Peyer's patch (tissue), 4 donors: Measurements from ENCODE around the gene TMA7. TPM values are rescaled to one million over a fixed set of nuclear protein-coding genes. Genes with fewer than 3 reads are reported as not detected.

Experiments used
- DNase-seq, 3 donors: peaks; one replicate each; pipeline ENCODE4 v3.0.0-alpha.2; 2017 to 2019
- H3K27ac ChIP-seq, 4 donors: fragments of 200-600 bp; sonication (generic); one replicate each; pipeline ENCODE4 v1.5.1; 2016 to 2019
- H3K27me3 ChIP-seq, 2 donors: fragments of 200-600 bp; sonication (generic); one replicate each; pipeline ENCODE4 v1.5.1; 2019
- H3K36me3 ChIP-seq, 3 donors: fragments of 200-600 bp; sonication (generic); one replicate each; pipeline ENCODE4 v1.5.1; 2016 to 2019
- H3K4me1 ChIP-seq, 4 donors: fragments of 200-600 bp; sonication (generic); one replicate each; pipeline ENCODE4 v1.5.1; 2016 to 2019
- H3K4me3 ChIP-seq, 4 donors: fragments of 200-600 bp; sonication (generic); 1 replicate in 3 of 4; 2 replicates in 1 of 4; pipeline ENCODE4 v1.5.1; 2016 to 2019; ENCODE audit warnings: mild to moderate bottlenecking in 1 of 4
- H3K9me3 ChIP-seq, 4 donors: fragments of 200-600 bp; sonication (generic); one replicate each; pipeline ENCODE4 v1.5.1; 2016 to 2019; ENCODE audit warnings: mild to moderate bottlenecking in 1 of 4
- CTCF ChIP-seq, 6 experiments: fragments of 450-650 bp in 4 of 6; fragments of 200-600 bp in 2 of 6; sonication (generic) in 1 of 6; IDR thresholded peaks; one replicate each; pipeline ENCODE4 v1.5.1; 2017 to 2019; ENCODE audit warnings: antibody characterized with exemption in 6 of 6, mild to moderate bottlenecking in 3 of 6, moderate library complexity in 1 of 6
- POLR2A ChIP-seq, 2 donors: fragments of 450-650 bp; IDR thresholded peaks; one replicate each; pipeline ENCODE4 v1.5.1; 2017; ENCODE audit warnings: antibody characterized with exemption in 2 of 2, mild to moderate bottlenecking in 2 of 2, moderate library complexity in 2 of 2
- total RNA-seq, 4 donors: library from RNA; depleted of rRNA; stranded (reverse); fragments of >200 nt; gene quantifications; one replicate each; pipeline ENCODE4 v1.1.0, GENCODE V29; 2016

Gene TMA7
- total RNA-seq, 4 donors from 2014 or later = 142 to 246 (median 153) TPM

- H3K27me3 ChIP-seq = no peaks in the 10 kb centered on the region
- no peak for TF ChIP-seq POLR2A (IDR thresholded peaks at IDR 0.05)
- H3K27ac ChIP-seq = no peak overlapping the region
- H3K4me1 ChIP-seq = no peaks in the 10 kb centered on the region
- no peaks in the 10 kb centered on the region for H3K9me3 ChIP-seq
- H3K4me3 ChIP-seq = no peak overlapping the region
- DNase-seq = no peak
- H3K36me3 ChIP-seq = no peaks in the 10 kb centered on the region
These were observed 46.9 kb downstream of the TMA7 start for GRCh38 chr3:48486952-48487351.

- DNase-seq = no peak
- H3K27me3 ChIP-seq = no peaks in the 10 kb centered on the region
- H3K4me1 ChIP-seq = no peaks in the 10 kb centered on the region
- H3K27ac ChIP-seq = peak overlapping the region in 1 of 4 donors; percentile 25
- H3K9me3 ChIP-seq = no peaks in the 10 kb centered on the region
- H3K36me3 ChIP-seq = no peaks in the 10 kb centered on the region
- H3K4me3 ChIP-seq = no peak overlapping the region
- TF ChIP-seq POLR2A (IDR thresholded peaks at IDR 0.05) (no peak), CTCF (IDR thresholded peaks at IDR 0.05) (no peak)
These were observed 52.6 kb downstream of the TMA7 start for GRCh38 chr3:48492461-48493202.

- DNase-seq = no peak
- H3K27ac ChIP-seq = peak overlapping the region in 1 of 4 donors; percentile 25
- H3K4me1 ChIP-seq = no peaks in the 10 kb centered on the region
- H3K4me3 ChIP-seq = no peak overlapping the region
- no peaks in the 10 kb centered on the region for H3K36me3 ChIP-seq
- TF ChIP-seq POLR2A (IDR thresholded peaks at IDR 0.05) (no peak), CTCF (IDR thresholded peaks at IDR 0.05) (no peak)
- H3K9me3 ChIP-seq = no peaks in the 10 kb centered on the region
- no peaks in the 10 kb centered on the region for H3K27me3 ChIP-seq
These were observed 53.1 kb downstream of the TMA7 start for GRCh38 chr3:48493203-48493501.

Other genes starting within 250 kb of the TMA7 start
- not detected for gene CAMP, start 216.8 kb upstream of the TMA7 start, total RNA-seq
- gene ZNF589, start 199.2 kb upstream of the TMA7 start, total RNA-seq = 10 to 100 TPM in 3 of 4 donors, 1 to 10 TPM in 1; 5.6 to 91.6 (median 14.6) TPM
- gene NME6, start 138.9 kb upstream of the TMA7 start, total RNA-seq = 10 to 100 TPM; 24.0 to 49.6 (median 39.2) TPM
- not detected for gene SPINK8, start 106.6 kb upstream of the TMA7 start, total RNA-seq
- not detected for gene FBXW12, start 68.0 kb upstream of the TMA7 start, total RNA-seq
- 100 to 1,000 TPM; 150 to 455 (median 312) TPM for gene PLXNB1, start 10.2 kb upstream of the TMA7 start, total RNA-seq
- gene CCDC51, start 138 bp upstream of the TMA7 start, total RNA-seq = 10 to 100 TPM in 1 of 4 donors, 1 to 10 TPM in 3; 7.4 to 13.1 (median 9.1) TPM
- gene ATRIP, start 6.5 kb downstream of the TMA7 start, total RNA-seq = 10 to 100 TPM in 1 of 4 donors, 1 to 10 TPM in 3; 2.6 to 13.2 (median 6.0) TPM
- 100 to 1,000 TPM in 3 of 4 donors, 10 to 100 TPM in 1; 60.2 to 149 (median 110) TPM for gene SHISA5, start 63.9 kb downstream of the TMA7 start, total RNA-seq
- gene PFKFB4, start 116.5 kb downstream of the TMA7 start, total RNA-seq = 100 to 1,000 TPM in 1 of 4 donors, 10 to 100 TPM in 3; 14.0 to 131 (median 74.5) TPM
- 1 to 10 TPM in 1 of 4 donors, not detected in 3; 1.7 TPM for gene UCN2, start 123.5 kb downstream of the TMA7 start, total RNA-seq
- gene COL7A1, start 155.1 kb downstream of the TMA7 start, total RNA-seq = 100 to 1,000 TPM in 1 of 4 donors, 10 to 100 TPM in 2, 1 to 10 TPM in 1; 7.5 to 101 (median 21.7) TPM
- gene UQCRC1, start 169.4 kb downstream of the TMA7 start, total RNA-seq = 100 to 1,000 TPM; 313 to 857 (median 761) TPM
- gene TMEM89, start 181.5 kb downstream of the TMA7 start, total RNA-seq = not detected
- gene SLC26A6, start 195.2 kb downstream of the TMA7 start, total RNA-seq = 100 to 1,000 TPM; 143 to 249 (median 194) TPM
- gene CELSR3, start 222.6 kb downstream of the TMA7 start, total RNA-seq = 1 to 10 TPM; 2.3 to 5.0 (median 2.9) TPM
- 10 to 100 TPM; 35.7 to 66.8 (median 64.4) TPM for gene NCKIPSD, start 245.7 kb downstream of the TMA7 start, total RNA-seq